Measurements from ENCODE around the gene BRD7.

Gene BRD7

DNA sequence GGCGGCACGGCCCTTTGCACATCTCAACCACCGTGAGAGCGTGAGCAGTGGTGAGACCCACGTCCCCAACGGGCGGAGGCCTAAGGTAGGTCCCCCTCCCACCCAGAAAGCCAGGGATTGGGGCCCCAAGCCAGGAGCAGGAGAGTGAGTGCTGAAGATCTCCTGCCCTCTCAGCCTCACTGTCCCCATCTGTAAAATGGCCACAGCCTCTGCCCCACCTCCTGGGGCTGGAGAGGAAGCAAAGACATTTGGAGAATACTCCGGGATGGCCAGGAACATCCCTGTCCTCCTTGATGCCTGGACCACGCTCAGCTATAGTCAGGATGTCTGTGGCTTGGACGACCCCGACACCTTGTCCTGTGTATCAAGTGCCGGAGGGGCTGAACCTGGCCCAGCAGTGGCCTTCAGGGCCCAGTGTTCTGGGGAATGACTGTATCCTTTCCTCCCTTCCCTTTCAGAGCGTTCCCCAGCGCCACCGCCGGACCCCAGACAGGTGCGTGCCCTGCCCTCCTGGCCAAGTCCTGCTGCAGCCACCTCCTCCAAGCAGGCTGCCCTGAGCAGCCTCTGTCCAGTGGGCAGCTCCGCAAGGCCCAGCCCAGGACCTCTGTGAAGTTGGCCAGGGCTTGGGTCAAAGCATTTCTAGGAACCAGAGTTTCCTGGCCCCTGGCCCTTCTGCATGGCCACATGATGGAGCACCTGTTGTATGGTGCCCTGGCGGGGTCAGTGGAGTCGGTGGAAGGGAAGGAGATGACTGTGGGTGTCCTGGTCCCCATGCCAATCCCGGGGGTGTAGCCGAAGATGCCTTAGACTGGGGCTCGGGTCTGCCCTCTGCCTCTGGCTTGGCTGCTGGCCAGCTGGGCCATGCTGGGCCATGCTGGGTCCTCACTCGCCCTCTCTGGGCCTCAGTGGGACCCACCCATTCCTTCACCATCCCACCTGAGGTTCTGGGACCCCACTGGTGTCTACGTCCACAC, 64.0 kb downstream of the BRD7 start:
- Histone ChIP-seq H3K9ac (ENCODE audit: low read depth, low read length, poor library complexity, severe bottlenecking) (no peak overlapping the region), H3K27me3 (ENCODE audit: insufficient read depth, low read length, poor library complexity, severe bottlenecking) (no peaks in the 10 kb centered on the region), H3K36me3 (ENCODE audit: insufficient read depth, low read length) (peaks cover 55% of the 10 kb centered on the region; the same call in 1 of the 2 replicates), H4K20me1 (ENCODE audit: insufficient read depth, low read length, poor library complexity, severe bottlenecking) (no peaks in the 10 kb centered on the region), H3K9me3 (ENCODE audit: insufficient read depth, low read depth, low read length) (no peaks in the 10 kb centered on the region), H2AFZ (ENCODE audit: low read length) (no peak overlapping the region), H3K9me2 (replicated peaks; ENCODE audit: low read depth, low read length) (no peaks in the 10 kb centered on the region), H3K79me2 (ENCODE audit: insufficient read depth, low read length) (no peaks in the 10 kb centered on the region), H3K4me1 (ENCODE audit: insufficient read depth, low read length, poor library complexity, severe bottlenecking) (no peaks in the 10 kb centered on the region), H3K4me3 (ENCODE audit: low read length, poor library complexity, severe bottlenecking) (no peak overlapping the region), H3K4me2 (ENCODE audit: low read depth, low read length, poor library complexity, severe bottlenecking) (no peak overlapping the region), H3F3A (ENCODE audit: low read depth) (no peaks in the 10 kb centered on the region)
- TF ChIP-seq, protein P1, sequence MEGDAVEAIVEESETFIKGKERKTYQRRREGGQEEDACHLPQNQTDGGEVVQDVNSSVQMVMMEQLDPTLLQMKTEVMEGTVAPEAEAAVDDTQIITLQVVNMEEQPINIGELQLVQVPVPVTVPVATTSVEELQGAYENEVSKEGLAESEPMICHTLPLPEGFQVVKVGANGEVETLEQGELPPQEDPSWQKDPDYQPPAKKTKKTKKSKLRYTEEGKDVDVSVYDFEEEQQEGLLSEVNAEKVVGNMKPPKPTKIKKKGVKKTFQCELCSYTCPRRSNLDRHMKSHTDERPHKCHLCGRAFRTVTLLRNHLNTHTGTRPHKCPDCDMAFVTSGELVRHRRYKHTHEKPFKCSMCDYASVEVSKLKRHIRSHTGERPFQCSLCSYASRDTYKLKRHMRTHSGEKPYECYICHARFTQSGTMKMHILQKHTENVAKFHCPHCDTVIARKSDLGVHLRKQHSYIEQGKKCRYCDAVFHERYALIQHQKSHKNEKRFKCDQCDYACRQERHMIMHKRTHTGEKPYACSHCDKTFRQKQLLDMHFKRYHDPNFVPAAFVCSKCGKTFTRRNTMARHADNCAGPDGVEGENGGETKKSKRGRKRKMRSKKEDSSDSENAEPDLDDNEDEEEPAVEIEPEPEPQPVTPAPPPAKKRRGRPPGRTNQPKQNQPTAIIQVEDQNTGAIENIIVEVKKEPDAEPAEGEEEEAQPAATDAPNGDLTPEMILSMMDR (conservative IDR thresholded peaks at IDR 0.05; ENCODE audit: low read length), result no peak
- no peak for TF ChIP-seq EZH2phosphoT487 (IDR thresholded peaks at IDR 0.05; ENCODE audit: borderline replicate concordance)

DNA sequence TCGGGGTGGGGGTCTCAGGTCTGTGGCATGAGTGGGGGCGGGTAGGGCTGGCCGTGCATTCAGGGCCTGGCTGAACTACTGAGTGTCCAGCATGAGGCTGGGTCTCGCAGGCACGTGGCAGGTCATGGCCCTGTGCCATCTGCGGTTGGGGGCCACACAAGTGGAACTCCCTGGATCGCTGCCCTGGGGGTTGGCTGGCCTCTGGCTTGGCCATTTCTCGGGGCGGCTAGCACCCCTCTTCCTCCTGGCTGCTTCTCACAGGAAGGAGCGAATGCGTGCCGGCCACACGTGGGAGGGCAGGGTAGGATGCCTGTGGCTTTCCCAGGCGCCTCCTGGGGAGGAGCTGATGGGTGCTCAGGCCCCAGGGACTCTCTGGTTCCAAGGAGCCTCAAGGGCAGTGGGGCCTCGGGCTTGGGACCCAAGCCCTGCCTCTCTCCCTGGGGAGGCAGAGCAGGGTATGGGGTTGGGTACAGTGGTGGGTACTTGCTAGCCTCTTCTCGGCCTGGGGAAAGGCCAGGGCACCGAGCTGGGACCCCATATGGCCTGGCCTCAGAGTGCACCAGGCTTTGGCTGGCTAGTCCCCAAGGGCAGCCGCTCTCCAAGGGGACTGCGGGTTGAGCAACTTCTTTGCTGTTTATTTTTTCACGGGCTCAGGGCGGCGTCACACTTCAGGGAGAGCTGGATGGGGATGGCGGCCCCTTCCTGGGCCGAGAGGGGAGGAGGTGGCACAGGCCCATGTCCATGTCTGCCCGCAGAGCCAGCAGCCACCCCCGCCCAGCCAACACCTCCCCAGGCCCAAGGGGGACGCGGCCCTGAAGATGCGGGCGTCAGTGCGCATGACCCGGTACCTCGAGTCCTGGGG, 65.0 kb downstream of the BRD7 start:
- H3K4me2 ChIP-seq (ENCODE audit: low read depth, low read length, poor library complexity, severe bottlenecking), result no peak overlapping the region
- no peaks in the 10 kb centered on the region for H3K9me3 ChIP-seq (ENCODE audit: insufficient read depth, low read depth, low read length)
- H3K4me1 ChIP-seq (ENCODE audit: insufficient read depth, low read length, poor library complexity, severe bottlenecking), result no peaks in the 10 kb centered on the region
- no peaks in the 10 kb centered on the region for H3K27me3 ChIP-seq (ENCODE audit: insufficient read depth, low read length, poor library complexity, severe bottlenecking)
- no peak overlapping the region for H3K9ac ChIP-seq (ENCODE audit: low read depth, low read length, poor library complexity, severe bottlenecking)
- peaks cover 64% of the 10 kb centered on the region; the same call in 1 of the 2 replicates for H3K36me3 ChIP-seq (ENCODE audit: insufficient read depth, low read length)
- no peaks in the 10 kb centered on the region for H3K9me2 ChIP-seq (replicated peaks; ENCODE audit: low read depth, low read length)
- H3K4me3 ChIP-seq (ENCODE audit: low read length, poor library complexity, severe bottlenecking), result no peak overlapping the region
- H4K20me1 ChIP-seq (ENCODE audit: insufficient read depth, low read length, poor library complexity, severe bottlenecking), result no peaks in the 10 kb centered on the region
- no peak overlapping the region for H2AFZ ChIP-seq (ENCODE audit: low read length)
- H3K79me2 ChIP-seq (ENCODE audit: insufficient read depth, low read length), result no peaks in the 10 kb centered on the region
- H3F3A ChIP-seq (ENCODE audit: low read depth), result no peaks in the 10 kb centered on the region
- no peak for TF ChIP-seq EZH2phosphoT487 (IDR thresholded peaks at IDR 0.05; ENCODE audit: borderline replicate concordance)
- TF ChIP-seq, protein P1 (conservative IDR thresholded peaks at IDR 0.05; ENCODE audit: low read length), result no peak

DNA sequence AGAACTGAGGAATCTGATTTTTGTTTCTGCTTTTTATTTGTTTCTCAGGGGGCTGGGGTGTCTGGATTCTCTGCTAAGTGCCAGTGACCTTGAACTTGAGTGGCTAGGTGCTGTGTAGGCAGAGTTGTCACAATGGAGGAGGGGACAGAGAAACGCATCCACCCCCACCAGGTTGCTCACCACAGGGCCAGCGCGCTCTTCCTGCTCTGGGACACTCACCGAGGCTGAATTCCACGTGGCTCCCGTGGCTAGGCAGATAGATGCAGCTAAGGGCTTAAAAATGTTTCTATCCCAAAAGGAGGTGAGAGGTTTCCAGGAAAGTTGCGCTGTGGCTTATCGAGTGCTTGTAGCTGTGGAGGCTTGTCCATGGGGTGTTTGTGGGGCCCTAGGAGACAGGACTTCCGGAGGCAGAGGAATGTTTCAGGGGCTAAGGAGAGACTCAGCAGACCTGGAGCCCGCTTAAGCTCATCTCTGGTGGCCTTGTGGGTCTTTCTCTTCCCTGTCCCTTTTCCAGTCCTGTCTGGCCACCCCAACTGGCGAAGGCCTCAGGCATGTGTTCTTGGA, 65.7 kb downstream of the BRD7 start:
- TF ChIP-seq, protein P1 (conservative IDR thresholded peaks at IDR 0.05; ENCODE audit: low read length), result no peak
- TF ChIP-seq EZH2phosphoT487 (IDR thresholded peaks at IDR 0.05; ENCODE audit: borderline replicate concordance), result no peak
- H3K79me2 ChIP-seq (ENCODE audit: insufficient read depth, low read length), result no peaks in the 10 kb centered on the region
- H4K20me1 ChIP-seq (ENCODE audit: insufficient read depth, low read length, poor library complexity, severe bottlenecking), result no peaks in the 10 kb centered on the region
- no peaks in the 10 kb centered on the region for H3K9me2 ChIP-seq (replicated peaks; ENCODE audit: low read depth, low read length)
- no peak overlapping the region for H2AFZ ChIP-seq (ENCODE audit: low read length)
- H3K9me3 ChIP-seq (ENCODE audit: insufficient read depth, low read depth, low read length), result no peaks in the 10 kb centered on the region
- peaks cover 72% of the 10 kb centered on the region; the same call in 1 of the 2 replicates for H3K36me3 ChIP-seq (ENCODE audit: insufficient read depth, low read length)
- no peaks in the 10 kb centered on the region for H3K4me1 ChIP-seq (ENCODE audit: insufficient read depth, low read length, poor library complexity, severe bottlenecking)
- H3K4me2 ChIP-seq (ENCODE audit: low read depth, low read length, poor library complexity, severe bottlenecking), result no peak overlapping the region
- no peaks in the 10 kb centered on the region for H3K27me3 ChIP-seq (ENCODE audit: insufficient read depth, low read length, poor library complexity, severe bottlenecking)
- no peaks in the 10 kb centered on the region for H3F3A ChIP-seq (ENCODE audit: low read depth)
- no peak overlapping the region for H3K4me3 ChIP-seq (ENCODE audit: low read length, poor library complexity, severe bottlenecking)
- no peak overlapping the region for H3K9ac ChIP-seq (ENCODE audit: low read depth, low read length, poor library complexity, severe bottlenecking)

Data from Loucy (cell line).